IMR-90 (cell line): ENCODE data around the gene TAAR2. TPM values are rescaled to one million over a fixed set of nuclear protein-coding genes. Genes with fewer than 3 reads are reported as not detected.

ENCODE experiments used
- ATAC-seq: fragments of 200-7000 bp; cut with Tn5 transposase; 2 replicates; pipeline ENCODE4 v1.9.1; 2020; ENCODE audit warnings: low read depth, mild to moderate bottlenecking, moderate library complexity
- BruUV-seq: library from RNA; stranded (reverse); fragments of 400-500 nt; replicated peaks from 2 replicates; lab custom pipeline; 2021; lab: Mats Ljungman, UMichigan
- CTCF ChIA-PET: fragments of 300-600 bp; formaldehyde crosslinking; extraction: SDS; loops from one replicate; lab custom pipeline; 2021; ENCODE audit warnings: antibody characterized with exemption; lab: Yijun Ruan, JAX
- POLR2A ChIA-PET: fragments of 300-600 bp; sonication (Branson Sonifier 250); formaldehyde crosslinking; loops from one replicate; lab custom pipeline; 2022; ENCODE audit warnings: antibody characterized with exemption; ENCODE audit not compliant: unreplicated experiment; lab: Charles Lee
- DNase-seq: peaks from one replicate; pipeline ENCODE4 v3.0.0; 2013
- H2AFZ ChIP-seq: replicated peaks from 2 replicates; pipeline ENCODE3; 2013; ENCODE audit warnings: low read length, mild to moderate bottlenecking; ENCODE audit not compliant: poor library complexity
- H2AK5ac ChIP-seq: 2 replicates; pipeline ENCODE4 v1.6.1; 2013; ENCODE audit warnings: low read depth, low read length, inconsistent platforms
- H2AK9ac ChIP-seq: replicated peaks from 2 replicates; pipeline ENCODE3; 2013; ENCODE audit warnings: mild to moderate bottlenecking, low read depth, low read length, moderate library complexity; ENCODE audit not compliant: poor library complexity
- H2BK120ac ChIP-seq: 2 replicates; pipeline ENCODE4 v1.6.1; 2013; ENCODE audit warnings: low read depth, low read length, inconsistent platforms
- H2BK15ac ChIP-seq: 3 replicates; pipeline ENCODE4 v1.6.1; 2013; ENCODE audit warnings: low read depth, low read length, inconsistent platforms
- H2BK20ac ChIP-seq: 2 replicates; pipeline ENCODE4 v1.6.1; 2013; ENCODE audit warnings: low read depth, mild to moderate bottlenecking, inconsistent platforms, low read length, moderate library complexity
- H2BK5ac ChIP-seq: 2 replicates; pipeline ENCODE4 v1.6.1; 2013; ENCODE audit warnings: mild to moderate bottlenecking, low read depth, low read length, inconsistent platforms; ENCODE audit not compliant: poor library complexity, severe bottlenecking
- H3K14ac ChIP-seq: replicated peaks from 2 replicates; pipeline ENCODE4 v1.6.1; 2013; ENCODE audit warnings: low read depth, low read length, inconsistent platforms
- H3K18ac ChIP-seq: 2 replicates; pipeline ENCODE4 v1.6.1; 2013; ENCODE audit warnings: low read depth, low read length, control low read depth
- H3K23ac ChIP-seq: 2 replicates; pipeline ENCODE4 v1.6.1; 2013; ENCODE audit warnings: low read depth, low read length, inconsistent platforms
- H3K27ac ChIP-seq: 2 replicates; pipeline ENCODE4 v1.5.1; 2013; ENCODE audit warnings: mild to moderate bottlenecking, control low read depth, low read length; ENCODE audit not compliant: insufficient read depth
- H3K27me3 ChIP-seq: 2 replicates; pipeline ENCODE4 v1.6.1; 2013; ENCODE audit warnings: low read length; ENCODE audit not compliant: control insufficient read depth, insufficient read depth
- H3K36me3 ChIP-seq: 2 replicates; pipeline ENCODE4 v1.6.1; 2013; ENCODE audit warnings: low read length, mixed read lengths; ENCODE audit not compliant: control insufficient read depth, insufficient read depth
- H3K4ac ChIP-seq: 2 replicates; pipeline ENCODE4 v1.6.1; 2013; ENCODE audit warnings: low read depth, low read length, inconsistent platforms
- H3K4me1 ChIP-seq: 2 replicates; pipeline ENCODE4 v1.6.1; 2013; ENCODE audit warnings: low read length, mixed read lengths; ENCODE audit not compliant: control insufficient read depth, insufficient read depth
- H3K4me2 ChIP-seq: 2 replicates; pipeline ENCODE4 v1.6.1; 2013; ENCODE audit warnings: low read depth, mild to moderate bottlenecking, control low read depth, low read length, moderate library complexity
- H3K4me3 ChIP-seq: 2 replicates; pipeline ENCODE4 v1.5.1; 2013; ENCODE audit warnings: low read depth, mild to moderate bottlenecking, control low read depth, low read length, moderate library complexity; ENCODE audit not compliant: insufficient read depth
- H3K56ac ChIP-seq: 2 replicates; pipeline ENCODE4 v1.6.1; 2013; ENCODE audit warnings: low read length, inconsistent platforms; ENCODE audit not compliant: insufficient read depth; ENCODE audit errors: extremely low read depth
- H3K79me1 ChIP-seq, 2 experiments: 2 replicates each; pipeline ENCODE4 v1.6.1; 2013; ENCODE audit warnings: low read length in 2 of 2, inconsistent platforms in 1 of 2, low read depth in 1 of 2
- H3K9ac ChIP-seq: 2 replicates; pipeline ENCODE4 v1.6.1; 2013; ENCODE audit warnings: low read depth, low read length, control low read depth
- H3K9me1 ChIP-seq: 2 replicates; pipeline ENCODE4 v1.6.1; 2013; ENCODE audit warnings: low read length, inconsistent platforms; ENCODE audit not compliant: insufficient read depth
- H3K9me3 ChIP-seq: 2 replicates; pipeline ENCODE4 v1.6.1; 2013; ENCODE audit warnings: low read length; ENCODE audit not compliant: control insufficient read depth, insufficient read depth
- H4K20me1 ChIP-seq: 2 replicates; pipeline ENCODE4 v1.6.1; 2013; ENCODE audit warnings: low read length, inconsistent platforms; ENCODE audit not compliant: insufficient read depth
- H4K5ac ChIP-seq: 2 replicates; pipeline ENCODE4 v1.6.1; 2013; ENCODE audit warnings: mild to moderate bottlenecking, low read depth, low read length, control low read depth
- H4K8ac ChIP-seq, 2 experiments: 2 replicates each; pipeline ENCODE4 v1.6.1; 2013; ENCODE audit warnings: low read depth in 2 of 2, low read length in 2 of 2, control low read depth in 1 of 2, inconsistent platforms in 1 of 2
- H4K91ac ChIP-seq: 2 replicates; pipeline ENCODE4 v1.6.1; 2013; ENCODE audit warnings: low read depth, low read length, inconsistent platforms; ENCODE audit not compliant: insufficient read depth
- BHLHE40 ChIP-seq: fragments of 150-350 bp; IDR thresholded peaks from 2 replicates; pipeline ENCODE4 v1.6.1; 2016; ENCODE audit warnings: mild to moderate bottlenecking, low read depth, low read length
- CHD1 ChIP-seq: IDR thresholded peaks from 2 replicates; pipeline ENCODE4 v1.6.1; 2012; ENCODE audit warnings: low read depth, low read length, improper control_type of control experiment
- FOS ChIP-seq: fragments of 150-350 bp; IDR thresholded peaks from 2 replicates; pipeline ENCODE4 v1.6.1; 2016; ENCODE audit warnings: low read depth, low read length
- MAZ ChIP-seq: IDR thresholded peaks from 2 replicates; pipeline ENCODE4 v1.6.1; 2012; ENCODE audit warnings: low read depth, mild to moderate bottlenecking, low read length, improper control_type of control experiment, moderate library complexity, borderline replicate concordance
- MXI1 ChIP-seq: IDR thresholded peaks from 2 replicates; pipeline ENCODE4 v1.6.1; 2012; ENCODE audit warnings: low read depth, mild to moderate bottlenecking, low read length, moderate library complexity, borderline replicate concordance
- NFE2L2 ChIP-seq: fragments of 150-350 bp; IDR thresholded peaks from 2 replicates; pipeline ENCODE4 v1.6.1; 2016; ENCODE audit warnings: low read depth, mild to moderate bottlenecking, low read length
- POLR2A ChIP-seq: IDR thresholded peaks from 2 replicates; pipeline ENCODE4 v1.6.1; 2012; ENCODE audit warnings: mild to moderate bottlenecking, low read depth, low read length
- RAD21 ChIP-seq: IDR thresholded peaks from 2 replicates; pipeline ENCODE4 v1.6.1; 2012; ENCODE audit warnings: low read length, improper control_type of control experiment
- RCOR1 ChIP-seq: IDR thresholded peaks from 2 replicates; pipeline ENCODE4 v1.6.1; 2012; ENCODE audit warnings: mild to moderate bottlenecking, low read length, improper control_type of control experiment; ENCODE audit not compliant: insufficient replicate concordance
- RFX5 ChIP-seq: IDR thresholded peaks from 2 replicates; pipeline ENCODE4 v1.8.0; 2012; ENCODE audit warnings: low read depth, mild to moderate bottlenecking, low read length, moderate library complexity
- SMC3 ChIP-seq: fragments of 150-350 bp; IDR thresholded peaks from 2 replicates; pipeline ENCODE4 v1.6.1; 2016; ENCODE audit warnings: low read depth, mild to moderate bottlenecking, antibody characterized with exemption, low read length, moderate library complexity
- WGBS, 2 experiments: methylation state at CpG; one replicate each; pipeline versions ENCODE4 v1.1.5 to v1.1.7; 2013; ENCODE audit warnings: missing lambda C conversion rate in 2 of 2; ENCODE audit not compliant: insufficient read length in 1 of 2; ENCODE audit errors: extremely low coverage in 2 of 2; 5-methylcytosine and 5-hydroxymethylcytosine counted together
- dilution Hi-C: fragments of 300-500 bp; cut with HindIII; formaldehyde crosslinking; loops from one replicate; pipeline ENCODE4 v1.14.3; 2018; ENCODE audit warnings: low sequenced_read_pairs; ENCODE audit not compliant: unreplicated experiment
- in situ Hi-C: fragments of 300-500 bp; cut with MboI; formaldehyde crosslinking; loops from 3 replicates; pipeline ENCODE4 v1.14.3; 2019; ENCODE audit warnings: low sequenced_read_pairs, inconsistent platforms, mixed read lengths
- intact Hi-C: fragments of 100-400 bp; cut with micrococcal nuclease; formaldehyde crosslinking; loops from 2 replicates; pipeline ENCODE4 v1.10.0; 2022
- polyA plus RNA-seq, 3 experiments: library from polyadenylated mRNA; depleted of rRNA; stranded (reverse); fragments of >200 nt; gene quantifications; 2 replicates each; pipeline ENCODE4 v1.2.3, GENCODE V29; 2012; ENCODE audit warnings: low replicate concordance in 1 of 3
- total RNA-seq: library from RNA; depleted of rRNA; stranded (reverse); fragments of >200 nt; gene quantifications from 2 replicates; pipeline ENCODE4 v1.2.3, GENCODE V29; 2012
- TF ChIP-seq, protein P1 (sequence below): fragments of 150-350 bp; IDR thresholded peaks from 2 replicates; pipeline ENCODE4 v1.6.1; 2016; ENCODE audit warnings: low read depth, mild to moderate bottlenecking, low read length, moderate library complexity, borderline replicate concordance
- TF ChIP-seq, protein P2 (sequence below): fragments of 150-350 bp; IDR thresholded peaks from 2 replicates; pipeline ENCODE4 v1.6.1; 2017; ENCODE audit warnings: mild to moderate bottlenecking, antibody characterized with exemption, low read length, low read depth
- TF ChIP-seq, protein P3 (sequence below): conservative IDR thresholded peaks from 2 replicates; pipeline ENCODE4 v1.5.1; 2012; ENCODE audit warnings: mild to moderate bottlenecking, low read depth, low read length, improper control_type of control experiment

The TAAR2 gene
- total and polyA plus RNA-seq, 2 of the 4 experiments (the other 2 are of a cell fraction) = not detected

DNA sequence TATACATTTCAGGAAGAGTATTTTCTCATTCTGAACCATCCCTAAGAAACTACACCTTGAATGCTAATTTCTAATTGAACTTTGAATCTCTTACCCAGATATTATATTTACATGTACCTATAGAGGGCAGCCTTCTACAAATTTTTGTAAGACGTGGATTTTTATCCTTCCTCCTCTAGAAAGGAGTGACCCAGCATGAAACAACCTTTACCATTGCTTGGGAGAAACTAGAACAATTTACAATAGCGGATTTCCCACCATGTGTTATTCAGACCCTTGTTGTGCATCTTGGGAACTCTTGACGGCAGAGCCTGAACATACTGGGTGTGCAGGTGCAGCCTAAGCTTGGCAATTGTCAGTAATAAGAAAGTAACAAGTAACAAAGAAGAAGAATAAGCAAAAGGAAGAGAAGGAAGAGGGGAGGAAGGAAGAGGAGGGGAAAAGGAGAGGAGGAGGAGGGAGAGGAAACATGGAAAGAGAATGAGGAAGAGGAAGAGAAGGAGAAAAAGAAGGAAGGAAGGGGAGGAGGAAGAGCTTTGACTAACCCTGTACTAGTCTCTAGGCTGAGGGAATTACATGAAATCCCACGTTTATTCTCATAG lies 45.7 kb upstream of the TAAR2 start:
- peaks cover 2% of the 10 kb centered on the region for H3K4me1 ChIP-seq
- H3K79me1 ChIP-seq = no peaks in the 10 kb centered on the region
- in situ Hi-C loops (loop anchor here (25.0 kb wide), 1 partner anchor 93 kb away; the partner anchor contains the start of gene VNN2), dilution Hi-C loops (no loop called here), intact Hi-C loops (loop anchor here (1.0 to 5.0 kb wide), 6 partner anchors 68 to 145 kb away; partner anchors contain the start of genes RPS12 and SLC18B1)
- H3K27ac ChIP-seq = no peak overlapping the region; the same call in 1 of the 2 replicates
- H3K36me3 ChIP-seq = no peaks in the 10 kb centered on the region
- H4K91ac ChIP-seq = no peak overlapping the region
- H3K18ac ChIP-seq = no peak overlapping the region
- no peak overlapping the region for H3K4me3 ChIP-seq
- TF ChIP-seq POLR2A (no peak), MAZ (no peak), RCOR1 (no peak), SMC3 (peak; percentile 67), NFE2L2 (no peak), BHLHE40 (no peak), RAD21 (peak; percentile 70), FOS (no peak), CHD1 (no peak), MXI1 (no peak), RFX5 (no peak)
- TF ChIP-seq, protein P1, sequence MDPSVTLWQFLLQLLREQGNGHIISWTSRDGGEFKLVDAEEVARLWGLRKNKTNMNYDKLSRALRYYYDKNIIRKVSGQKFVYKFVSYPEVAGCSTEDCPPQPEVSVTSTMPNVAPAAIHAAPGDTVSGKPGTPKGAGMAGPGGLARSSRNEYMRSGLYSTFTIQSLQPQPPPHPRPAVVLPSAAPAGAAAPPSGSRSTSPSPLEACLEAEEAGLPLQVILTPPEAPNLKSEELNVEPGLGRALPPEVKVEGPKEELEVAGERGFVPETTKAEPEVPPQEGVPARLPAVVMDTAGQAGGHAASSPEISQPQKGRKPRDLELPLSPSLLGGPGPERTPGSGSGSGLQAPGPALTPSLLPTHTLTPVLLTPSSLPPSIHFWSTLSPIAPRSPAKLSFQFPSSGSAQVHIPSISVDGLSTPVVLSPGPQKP = no peak
- TF ChIP-seq, protein P2, sequence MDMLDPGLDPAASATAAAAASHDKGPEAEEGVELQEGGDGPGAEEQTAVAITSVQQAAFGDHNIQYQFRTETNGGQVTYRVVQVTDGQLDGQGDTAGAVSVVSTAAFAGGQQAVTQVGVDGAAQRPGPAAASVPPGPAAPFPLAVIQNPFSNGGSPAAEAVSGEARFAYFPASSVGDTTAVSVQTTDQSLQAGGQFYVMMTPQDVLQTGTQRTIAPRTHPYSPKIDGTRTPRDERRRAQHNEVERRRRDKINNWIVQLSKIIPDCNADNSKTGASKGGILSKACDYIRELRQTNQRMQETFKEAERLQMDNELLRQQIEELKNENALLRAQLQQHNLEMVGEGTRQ = no peak
- TF ChIP-seq, protein P3, sequence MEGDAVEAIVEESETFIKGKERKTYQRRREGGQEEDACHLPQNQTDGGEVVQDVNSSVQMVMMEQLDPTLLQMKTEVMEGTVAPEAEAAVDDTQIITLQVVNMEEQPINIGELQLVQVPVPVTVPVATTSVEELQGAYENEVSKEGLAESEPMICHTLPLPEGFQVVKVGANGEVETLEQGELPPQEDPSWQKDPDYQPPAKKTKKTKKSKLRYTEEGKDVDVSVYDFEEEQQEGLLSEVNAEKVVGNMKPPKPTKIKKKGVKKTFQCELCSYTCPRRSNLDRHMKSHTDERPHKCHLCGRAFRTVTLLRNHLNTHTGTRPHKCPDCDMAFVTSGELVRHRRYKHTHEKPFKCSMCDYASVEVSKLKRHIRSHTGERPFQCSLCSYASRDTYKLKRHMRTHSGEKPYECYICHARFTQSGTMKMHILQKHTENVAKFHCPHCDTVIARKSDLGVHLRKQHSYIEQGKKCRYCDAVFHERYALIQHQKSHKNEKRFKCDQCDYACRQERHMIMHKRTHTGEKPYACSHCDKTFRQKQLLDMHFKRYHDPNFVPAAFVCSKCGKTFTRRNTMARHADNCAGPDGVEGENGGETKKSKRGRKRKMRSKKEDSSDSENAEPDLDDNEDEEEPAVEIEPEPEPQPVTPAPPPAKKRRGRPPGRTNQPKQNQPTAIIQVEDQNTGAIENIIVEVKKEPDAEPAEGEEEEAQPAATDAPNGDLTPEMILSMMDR = peak; percentile 68
- no peak overlapping the region; the same call in 1 of the 2 replicates for H4K5ac ChIP-seq
- POLR2A ChIA-PET = interaction anchor here (0.6 to 1.1 kb wide), 4 partner anchors 94 to 151 kb away, joined by 8 to 14 read pairs (median 9); no protein-coding TSS in a partner anchor
- H3K4me2 ChIP-seq = peak overlapping the region; percentile 93
- H3K23ac ChIP-seq = no peak overlapping the region
- no peak overlapping the region for H4K8ac ChIP-seq
- no peaks in the 10 kb centered on the region for H3K9me3 ChIP-seq
- H2AFZ ChIP-seq = no peak overlapping the region
- DNase-seq = peak; percentile 54
- peak overlapping the region; percentile 46; the same call in 1 of the 2 replicates for H3K9ac ChIP-seq
- WGBS, 2 experiments = 43% methylated on average over 1 of the region's 4 CpGs; no CpG with 5 or more reads in 1 of the 2 experiments
- no peaks in the 10 kb centered on the region for H4K20me1 ChIP-seq
- H2AK9ac ChIP-seq = no peak overlapping the region
- no peaks in the 10 kb centered on the region for H3K9me1 ChIP-seq
- CTCF ChIA-PET = interaction anchor here (0.6 to 1.6 kb wide), 11 partner anchors 9 to 139 kb away, joined by 3 to 10 read pairs (median 4); no protein-coding TSS in a partner anchor
- peak; percentile 87 for ATAC-seq
- no peak overlapping the region for H3K4ac ChIP-seq
- H2BK120ac ChIP-seq = no peak overlapping the region
- no peak overlapping the region for H3K56ac ChIP-seq
- H2BK5ac ChIP-seq = no peak overlapping the region
- no TSS peak for BruUV-seq
- no peak overlapping the region for H2AK5ac ChIP-seq
- no peak overlapping the region; the same call in 1 of the 2 replicates for H2BK20ac ChIP-seq
- peaks cover 3% of the 10 kb centered on the region; the same call in 1 of the 2 replicates for H3K27me3 ChIP-seq
- H3K14ac ChIP-seq = no peak overlapping the region
- no peak overlapping the region for H2BK15ac ChIP-seq
